ENCODE measurements around the gene RANBP1.

RANBP1 gene

DNA sequence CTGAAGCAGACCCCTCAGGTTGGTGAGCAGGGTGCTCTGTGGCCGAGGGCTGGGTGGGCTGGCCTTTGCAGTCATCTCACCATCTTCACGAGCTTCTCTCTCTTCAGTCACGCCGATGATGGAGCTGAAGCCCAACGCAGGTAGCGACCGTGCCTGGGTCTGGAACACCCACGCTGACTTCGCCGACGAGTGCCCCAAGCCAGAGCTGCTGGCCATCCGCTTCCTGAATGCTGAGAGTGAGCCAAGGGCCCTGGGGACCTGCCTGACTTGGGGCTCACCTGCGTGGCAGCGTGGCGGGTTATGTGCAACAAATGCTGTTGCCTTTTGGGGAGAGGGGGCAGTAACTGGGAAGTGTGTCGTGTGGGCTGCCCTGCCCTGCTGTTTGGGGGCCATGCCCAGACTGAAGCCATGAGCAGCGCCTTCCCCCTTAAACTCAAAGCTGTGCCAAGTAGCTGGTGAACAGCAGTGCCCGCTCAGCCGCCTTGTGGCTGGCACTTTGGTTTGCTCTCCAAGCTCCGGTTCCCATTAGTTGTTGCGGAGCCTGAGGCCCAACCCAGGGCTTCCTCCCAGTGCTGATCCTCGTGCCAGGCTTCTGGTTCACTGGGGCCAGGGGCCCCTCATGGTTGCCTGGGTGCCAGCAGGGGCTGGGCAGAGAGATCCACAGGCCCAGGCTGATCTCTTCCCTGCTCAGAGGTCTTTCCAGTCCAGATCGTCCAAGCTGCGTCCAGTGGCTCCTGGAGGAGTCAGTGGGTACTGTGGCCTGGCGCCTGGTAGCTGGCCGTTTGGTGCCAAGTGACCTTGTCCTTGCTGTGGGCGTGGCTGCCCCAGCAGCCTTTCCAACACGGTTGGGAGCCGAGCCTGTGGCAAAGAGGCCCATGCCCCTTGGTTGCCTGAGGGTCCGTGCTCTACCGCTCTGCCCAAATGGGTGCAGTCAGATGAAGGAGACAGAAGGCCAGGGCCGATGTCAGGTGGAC is 9.6 kb downstream of the RANBP1 start:
- no peak for DNase-seq

DNA sequence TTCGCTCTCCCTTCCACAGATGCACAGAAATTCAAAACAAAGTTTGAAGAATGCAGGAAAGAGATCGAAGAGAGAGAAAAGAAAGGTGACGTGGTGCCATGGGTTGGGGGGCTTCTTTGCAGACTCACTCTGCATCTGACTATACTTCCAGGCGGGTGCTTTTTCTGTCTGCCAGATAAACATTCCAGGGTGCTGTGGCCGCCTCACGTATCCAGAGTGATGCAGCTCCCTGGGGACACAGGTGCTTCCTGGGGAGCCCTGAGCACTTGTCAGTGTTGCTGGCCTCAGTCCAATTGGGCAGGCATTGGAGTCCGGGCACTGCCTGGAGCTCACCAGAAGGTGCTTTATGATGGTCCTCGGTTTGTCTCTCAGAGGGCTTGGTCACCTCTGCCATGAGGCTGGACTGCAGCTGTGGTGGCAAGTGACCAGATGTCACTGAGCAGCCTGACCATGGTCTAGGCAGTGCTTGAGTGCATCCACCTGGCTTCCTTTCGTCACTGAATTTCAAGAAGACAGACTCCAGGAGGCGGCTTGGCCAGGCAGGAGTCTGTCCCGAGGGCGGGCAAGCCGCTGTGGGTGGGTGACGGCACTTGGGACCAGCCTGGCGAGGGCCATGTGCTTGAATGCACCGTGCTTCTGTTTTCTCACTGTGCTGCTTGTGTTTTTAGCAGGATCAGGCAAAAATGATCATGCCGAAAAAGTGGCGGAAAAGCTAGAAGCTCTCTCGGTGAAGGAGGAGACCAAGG is 10.6 kb downstream of the RANBP1 start:
- no peak for DNase-seq

DNA sequence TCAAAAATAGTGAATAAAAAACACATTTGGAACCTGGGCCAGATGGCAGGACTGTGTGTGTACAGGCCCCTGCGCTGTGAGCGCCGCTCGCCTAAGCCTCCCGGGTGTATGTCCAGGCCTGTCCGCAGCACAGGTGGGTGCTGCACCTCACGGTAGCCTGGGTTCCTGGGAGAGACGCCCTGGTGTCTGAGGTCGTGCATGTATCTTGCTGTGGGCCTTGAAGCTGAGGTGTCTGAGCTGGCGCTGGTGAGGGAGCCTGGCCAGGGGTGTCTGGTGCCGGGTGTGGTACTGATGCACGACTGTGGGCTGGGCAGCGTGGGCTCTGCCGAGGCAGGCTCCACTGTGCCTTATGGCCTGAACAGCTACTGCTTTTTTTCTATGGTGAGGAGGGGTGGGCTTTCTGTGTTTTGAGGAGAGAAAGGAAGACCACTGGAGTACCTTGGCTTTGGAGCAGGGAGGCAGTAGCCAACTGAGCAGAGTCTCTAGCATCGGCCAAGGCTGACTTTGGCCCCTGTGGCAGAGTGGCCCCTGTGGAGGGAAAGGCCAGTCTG is 11.5 kb downstream of the RANBP1 start:
- DNase-seq, result no peak

- DNase-seq, result peak in 1 of 2 experiments; percentile 34
These were observed 12.1 kb downstream of the RANBP1 start for GRCh38 chr22:20127869-20128618.

- DNase-seq, result no peak
These were observed 12.7 kb downstream of the RANBP1 start for GRCh38 chr22:20128619-20128901.

DNA sequence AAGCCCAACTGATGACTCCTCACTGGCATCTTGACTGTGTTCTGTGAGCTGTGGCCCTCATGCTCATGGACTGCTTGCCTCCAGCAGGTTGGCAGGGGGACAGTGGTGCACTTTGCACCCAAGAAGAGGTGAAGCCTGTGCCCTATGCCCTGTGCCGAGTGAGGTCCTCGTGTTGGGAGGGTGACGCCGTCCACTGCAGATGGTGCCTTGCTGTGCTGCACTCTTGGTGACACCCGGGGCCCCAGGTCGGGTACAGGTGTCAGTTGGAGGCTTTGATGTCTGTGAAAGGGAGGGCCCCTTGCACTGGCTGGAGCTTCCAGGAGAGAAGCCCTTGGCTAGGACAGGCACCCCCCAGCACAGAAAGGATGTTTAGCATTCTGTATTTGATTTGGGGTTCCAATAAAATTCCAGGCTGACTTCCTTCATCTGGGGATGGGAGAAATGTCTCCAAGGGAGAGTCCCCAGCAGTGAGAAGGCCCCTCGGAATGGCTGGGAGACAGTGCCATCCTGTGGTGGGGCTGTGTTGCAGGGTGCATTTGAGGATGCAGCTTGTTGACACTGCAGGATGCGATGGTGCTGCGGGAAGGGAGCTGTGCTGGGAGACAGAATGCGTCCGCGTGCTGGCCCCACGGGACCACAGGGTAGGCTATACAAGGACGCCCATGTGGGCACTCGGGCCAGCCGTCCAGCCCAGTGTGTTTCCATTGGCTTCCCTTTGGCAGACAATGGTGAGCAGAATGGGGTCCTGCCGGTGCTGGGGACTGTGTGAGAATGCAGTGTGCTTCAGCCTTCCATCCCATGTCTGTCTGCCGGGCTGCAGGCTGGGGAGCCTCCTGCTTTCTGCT is 13.2 kb downstream of the RANBP1 start:
- DNase-seq, result peak; percentile 73 to 75

- peak in 1 of 2 experiments; percentile 28 for DNase-seq
These were observed 13.8 kb downstream of the RANBP1 start for GRCh38 chr22:20129747-20130014.

- no peak for DNase-seq
These were observed 14.4 kb downstream of the RANBP1 start for GRCh38 chr22:20130319-20130718.

DNA sequence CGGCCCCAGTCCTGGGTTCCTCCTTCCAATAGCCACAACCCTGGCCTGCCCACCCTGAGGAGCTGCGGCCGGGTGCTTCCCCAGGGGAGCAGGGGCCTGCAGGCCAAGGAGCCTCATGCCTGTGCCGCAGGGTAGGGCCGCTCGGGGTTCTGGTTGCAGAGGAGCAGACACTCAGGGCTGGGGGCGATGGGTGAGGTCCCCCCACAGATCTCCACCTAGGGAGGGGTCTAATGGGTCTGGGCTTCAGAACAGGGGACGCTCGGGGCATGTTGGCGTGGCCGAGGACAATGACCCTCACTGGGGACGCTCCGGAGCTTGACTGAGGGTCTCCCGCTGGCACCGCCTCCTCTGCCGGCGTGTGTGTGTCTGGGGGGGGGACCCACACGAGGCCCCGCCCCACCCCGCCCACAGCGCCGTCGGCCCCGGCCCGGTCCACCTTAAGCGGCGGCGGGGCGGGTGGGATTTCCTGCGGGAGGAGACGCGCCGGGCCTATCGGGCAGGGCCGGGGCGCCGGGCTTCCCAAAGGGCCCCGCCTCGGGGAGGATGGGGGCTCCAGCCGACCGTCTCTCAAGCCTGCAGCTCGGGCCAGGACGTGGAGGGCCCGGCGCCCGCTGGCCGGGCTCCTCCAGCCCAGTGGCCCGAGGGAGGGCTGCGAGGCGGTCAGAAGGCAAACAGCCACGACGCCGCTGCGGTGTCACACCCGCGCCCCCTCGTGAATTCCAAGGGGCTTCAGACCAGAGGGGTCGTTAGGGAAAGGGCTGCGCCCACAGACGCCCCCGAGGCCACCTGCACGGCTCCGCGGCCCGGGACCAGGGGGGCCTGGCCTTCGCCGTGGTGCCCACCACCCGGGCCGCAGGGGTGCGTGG is 15.1 kb downstream of the RANBP1 start:
- DNase-seq, result peak; percentile 84 to 86

- peak in 1 of 2 experiments; percentile 56 for DNase-seq
These were observed 15.6 kb downstream of the RANBP1 start, which contains the start of gene ZDHHC8 for GRCh38 chr22:20131597-20131858. ZDHHC8 (plus strand) TSS chr22:20131804; CDS start chr22:20131948, 144 bp downstream.

DNA sequence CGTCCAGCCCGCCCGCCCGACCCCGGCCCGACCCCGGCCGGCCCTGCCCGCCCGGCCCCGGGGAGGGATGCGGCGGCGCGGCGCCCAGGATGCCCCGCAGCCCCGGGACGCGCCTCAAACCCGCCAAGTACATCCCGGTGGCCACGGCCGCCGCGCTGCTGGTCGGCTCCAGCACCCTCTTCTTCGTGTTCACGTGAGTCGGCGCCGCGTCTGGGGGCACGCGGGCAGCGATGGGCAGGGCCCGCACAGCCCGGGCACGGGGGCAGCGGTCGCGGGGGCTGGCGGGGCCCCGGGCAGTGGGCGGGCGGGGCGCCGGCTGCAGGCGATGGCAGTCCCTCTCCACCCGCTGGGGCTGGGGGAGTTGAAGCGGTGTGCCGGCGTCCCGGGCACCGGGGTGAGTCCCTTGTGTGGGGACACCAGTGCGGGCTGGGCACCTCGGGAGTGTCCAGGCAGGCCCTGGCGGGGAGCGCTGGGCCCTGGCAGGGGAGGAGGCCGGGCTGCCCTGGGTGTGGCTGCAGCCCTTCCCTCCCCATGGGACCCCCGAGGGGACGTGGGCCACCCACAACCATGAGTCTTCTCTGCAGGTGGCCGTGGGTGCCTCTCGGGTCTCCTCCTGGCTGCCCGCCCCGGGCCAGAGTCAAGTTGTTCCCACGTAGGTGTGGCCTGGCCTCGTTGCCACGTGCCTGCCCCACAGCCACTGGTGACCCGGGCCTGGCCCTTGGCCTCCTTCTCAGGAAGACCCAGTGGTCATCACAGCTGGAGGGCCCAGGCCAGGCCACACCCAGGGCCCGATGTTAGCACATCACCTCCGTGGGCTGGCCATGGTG is 16.2 kb downstream of the RANBP1 start:
- DNase-seq, result peak in 1 of 2 experiments; percentile 52

GRCh38 chr22:20132686-20133246 is 16.9 kb downstream of the RANBP1 start:
- no peak for DNase-seq

DNA sequence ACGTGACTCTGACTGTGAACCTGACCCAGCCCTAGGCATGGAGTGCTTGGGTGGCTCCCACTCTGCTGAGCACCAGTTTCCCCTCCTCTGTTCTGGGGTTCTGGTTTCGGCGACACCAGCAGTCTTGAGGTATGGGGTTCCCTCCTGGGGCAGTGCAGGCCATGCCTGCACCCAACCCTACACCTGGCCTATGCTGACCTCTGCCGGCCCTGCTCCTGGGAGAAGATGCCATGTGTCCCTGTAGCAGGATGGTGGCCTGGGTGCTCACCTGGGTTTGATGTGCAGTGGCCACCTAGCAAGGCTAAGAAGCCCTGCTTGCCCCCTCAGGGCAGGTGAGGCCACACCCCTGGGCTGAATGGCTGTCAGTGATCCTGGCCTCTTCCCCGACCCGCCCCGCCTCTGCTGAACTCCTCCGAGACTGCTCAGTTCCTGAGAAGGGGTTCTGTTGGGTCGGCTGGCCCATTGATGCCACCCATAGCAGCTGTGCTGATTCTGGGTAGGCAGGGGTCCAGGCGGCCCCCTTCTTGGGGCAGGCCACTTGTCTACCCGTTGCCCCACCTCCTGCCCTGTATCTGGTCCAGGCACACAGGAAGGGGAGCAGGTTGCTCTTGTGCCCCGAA is 18.1 kb downstream of the RANBP1 start:
- DNase-seq, result no peak

- no peak for DNase-seq
These were observed 19.4 kb downstream of the RANBP1 start for GRCh38 chr22:20135265-20135664.

DNA sequence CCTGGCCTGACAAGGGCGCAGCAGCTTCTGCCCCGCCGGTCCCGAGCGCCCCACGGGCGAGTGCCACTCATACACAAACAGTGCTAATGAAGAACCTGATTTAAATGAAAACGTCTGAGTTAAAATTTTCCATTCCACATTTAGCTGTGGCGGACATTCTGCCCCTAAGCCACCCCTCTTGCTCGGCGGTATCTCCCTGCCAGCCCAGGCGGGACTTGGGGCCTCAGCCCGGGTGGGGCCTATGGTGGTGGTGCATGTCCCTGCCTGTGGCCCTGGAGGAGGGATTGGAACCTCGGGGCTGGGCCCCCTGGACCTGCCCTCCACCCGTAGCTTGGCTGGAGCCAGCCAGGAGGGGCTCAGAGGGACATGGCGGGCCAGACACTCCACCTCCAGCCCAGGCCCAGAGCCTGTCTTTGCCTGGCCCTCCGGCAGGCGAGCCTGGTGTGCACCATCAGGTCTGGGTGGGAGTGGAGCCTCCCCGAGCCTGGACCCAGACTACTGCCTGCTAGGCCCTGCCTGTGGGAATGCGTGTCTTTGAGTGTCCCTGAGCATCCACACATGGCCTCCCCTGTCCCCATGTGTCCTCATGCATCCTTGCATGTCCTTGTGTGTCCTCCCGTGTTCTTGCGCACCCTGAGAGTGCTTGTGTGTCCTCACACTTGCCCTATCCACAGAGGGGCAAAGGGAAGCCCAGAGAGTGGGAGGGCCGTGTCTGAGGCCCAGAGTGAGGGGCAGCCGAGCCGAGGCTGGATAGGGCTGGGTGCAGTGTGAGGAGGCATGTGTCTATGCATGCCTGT is 20.1 kb downstream of the RANBP1 start:
- no peak for DNase-seq

DNA sequence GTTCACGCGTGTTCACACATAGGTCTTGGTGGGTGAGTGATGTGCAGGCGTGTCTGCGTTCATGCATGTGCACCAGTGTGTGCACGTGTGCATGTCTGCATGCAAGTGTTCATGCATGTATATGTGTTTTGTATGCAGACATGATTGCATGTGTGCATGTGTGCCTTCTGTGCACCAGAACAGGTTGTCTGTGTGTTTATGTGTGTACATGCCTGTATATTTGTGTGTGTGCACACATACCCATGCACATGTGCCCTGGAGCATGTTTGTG is 20.6 kb downstream of the RANBP1 start:
- DNase-seq, result no peak

DNA sequence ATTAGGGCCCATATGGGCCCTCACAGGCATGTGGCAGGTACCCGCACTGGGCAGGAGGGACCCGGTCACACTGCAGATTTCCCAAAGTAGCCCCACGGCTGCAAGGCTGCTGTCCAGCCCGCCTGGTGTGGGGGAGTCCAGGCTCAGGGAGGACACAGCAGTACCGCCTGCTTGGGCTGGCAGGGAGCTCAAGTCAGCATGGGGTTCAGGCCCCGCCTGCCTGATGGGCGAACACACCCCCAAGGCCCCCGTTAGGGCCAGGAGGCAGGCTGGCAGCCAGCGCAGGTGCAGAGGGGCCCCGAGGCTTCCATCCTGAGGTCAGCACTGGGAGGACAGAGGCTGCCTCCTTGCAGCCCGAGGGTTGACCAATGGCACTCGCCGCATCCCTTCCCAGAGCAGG is 21.2 kb downstream of the RANBP1 start:
- no peak for DNase-seq

- no peak for DNase-seq
These were observed 21.9 kb downstream of the RANBP1 start for GRCh38 chr22:20137671-20138416.

DNA sequence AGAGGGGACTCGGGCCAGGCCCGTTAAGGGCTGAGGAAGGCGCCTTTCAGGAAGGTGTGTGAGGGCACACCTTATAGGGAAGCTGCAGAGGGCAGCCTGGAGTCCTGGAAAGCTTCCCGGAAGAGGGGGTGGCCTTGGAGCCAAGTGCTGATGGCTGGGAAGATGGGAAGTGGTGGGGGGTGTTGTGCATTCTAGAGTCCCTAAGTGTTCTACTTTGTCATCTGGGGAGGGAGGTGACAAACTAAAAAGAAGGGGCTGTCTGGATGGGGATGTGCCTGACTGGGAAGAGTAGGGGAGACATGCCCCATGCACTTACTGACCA is 22.5 kb downstream of the RANBP1 start:
- DNase-seq, result no peak

All from activated T-cell treated with anti-CD3 and anti-CD28 coated beads, Interleukin-2, amount 50 U/mL, for 48 hours (primary cell).